ENCODE data around the gene NUP62CL.

Gene NUP62CL

GRCh38 chrX:107102980-107103379 lies 103.3 kb downstream of the NUP62CL start:
- TF ChIP-seq ZFX (IDR thresholded peaks at IDR 0.05; ENCODE audit: borderline replicate concordance) = no peak
- TF ChIP-seq CTCF (IDR thresholded peaks at IDR 0.05) = no peak
- H3K27ac ChIP-seq = no peak overlapping the region

DNA sequence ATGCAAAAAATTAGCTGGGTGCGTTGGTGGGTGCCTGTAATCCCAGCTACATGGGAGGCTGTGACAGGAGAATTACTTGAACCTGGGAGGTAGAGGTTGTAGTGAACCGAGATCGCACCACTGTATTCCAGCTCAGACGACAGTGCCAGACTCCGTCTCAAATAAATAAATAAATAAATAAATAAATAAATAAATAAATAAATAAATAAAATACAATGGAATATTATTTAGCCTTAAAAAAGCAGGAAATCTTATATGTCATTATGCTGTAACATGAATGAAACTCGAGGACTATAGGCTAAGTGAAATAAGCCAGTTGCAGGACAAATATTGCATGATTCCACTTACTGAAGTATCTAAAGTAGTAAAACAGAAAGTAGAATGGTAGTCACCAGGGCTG lies 130.1 kb downstream of the NUP62CL start:
- H3K27ac ChIP-seq = no peak overlapping the region
- no peak for TF ChIP-seq CTCF (IDR thresholded peaks at IDR 0.05)
- TF ChIP-seq ZFX (IDR thresholded peaks at IDR 0.05; ENCODE audit: borderline replicate concordance) = no peak
